Panc1 (cell line): Measurements from ENCODE around the gene ZBTB7A. TPM values are rescaled to one million over a fixed set of nuclear protein-coding genes. Genes with fewer than 3 reads are reported as not detected.

ENCODE experiments used
- ATAC-seq: fragments of 200-7000 bp; cut with Tn5 transposase; 2 replicates; pipeline ENCODE4 v1.9.1; 2020; ENCODE audit warnings: mild to moderate bottlenecking, moderate library complexity
- BruUV-seq: library from RNA; stranded (reverse); fragments of 400-500 nt; replicated peaks from 2 replicates; lab custom pipeline; 2021; lab: Mats Ljungman, UMichigan
- CTCF ChIA-PET: fragments of 300-600 bp; sonication (Branson Sonifier 250); formaldehyde crosslinking; loops from one replicate; lab custom pipeline; 2022; ENCODE audit warnings: antibody characterized with exemption; lab: Charles Lee
- POLR2A ChIA-PET: fragments of 300-600 bp; sonication (Branson Sonifier 250); formaldehyde crosslinking; loops from one replicate; lab custom pipeline; 2022; ENCODE audit warnings: antibody characterized with exemption; lab: Charles Lee
- DNase-seq: peaks from one replicate; pipeline ENCODE4 v3.0.0-alpha.2; 2010; ENCODE audit warnings: low read depth, low spot score
- H3K27ac ChIP-seq: 2 replicates; pipeline ENCODE4 v1.5.1; 2011; ENCODE audit warnings: mild to moderate bottlenecking, low read length, inconsistent platforms
- H3K27me3 ChIP-seq: fragments of 200-500 bp; sonication (Bioruptor generic); 2 replicates; pipeline ENCODE4 v1.6.0; 2014; ENCODE audit warnings: low read length, inconsistent platforms; ENCODE audit not compliant: control insufficient read depth, insufficient read depth
- H3K36me3 ChIP-seq: fragments of 200-500 bp; sonication (Bioruptor generic); 2 replicates; pipeline ENCODE4 v1.5.1; 2014; ENCODE audit warnings: inconsistent platforms, mild to moderate bottlenecking, low read length, moderate library complexity; ENCODE audit not compliant: control insufficient read depth, insufficient read depth
- H3K4me1 ChIP-seq: 2 replicates; pipeline ENCODE4 v1.5.1; 2011; ENCODE audit warnings: inconsistent platforms, mild to moderate bottlenecking, low read length, moderate library complexity; ENCODE audit not compliant: control insufficient read depth, insufficient read depth
- H3K4me3 ChIP-seq, 2 experiments: 2 replicates each; pipeline ENCODE4 v1.5.1; 2011 to 2012; ENCODE audit warnings: low read depth in 2 of 2, low read length in 2 of 2, mild to moderate bottlenecking in 2 of 2, inconsistent platforms in 1 of 2, moderate library complexity in 1 of 2
- H3K9me3 ChIP-seq: fragments of 200-500 bp; sonication (Bioruptor generic); 2 replicates; pipeline ENCODE4 v1.5.1; 2014; ENCODE audit warnings: low read depth, mild to moderate bottlenecking, inconsistent platforms, low read length, moderate library complexity; ENCODE audit not compliant: control insufficient read depth, insufficient read depth
- POLR2AphosphoS5 ChIP-seq: IDR thresholded peaks from 2 replicates; pipeline ENCODE4 v1.6.1; 2012; ENCODE audit warnings: mild to moderate bottlenecking, low read depth, low read length, moderate library complexity
- SIN3A ChIP-seq: IDR thresholded peaks from 2 replicates; pipeline ENCODE4 v1.6.1; 2012; ENCODE audit warnings: low read depth, mild to moderate bottlenecking, low read length, moderate library complexity, borderline replicate concordance; ENCODE audit not compliant: insufficient read depth
- TCF7L2 ChIP-seq: IDR thresholded peaks from 2 replicates; pipeline ENCODE4 v1.6.1; 2011; ENCODE audit warnings: mild to moderate bottlenecking, low read depth, low read length, inconsistent platforms
- in situ Hi-C: cut with HindIII; loops from 2 replicates; pipeline ENCODE4 v1.10.0; 2016; ENCODE audit warnings: low sequenced_read_pairs, low pct_unique_long_range_greater_than_20kb
- intact Hi-C: fragments of 100-400 bp; cut with micrococcal nuclease; formaldehyde crosslinking; loops from one replicate; pipeline ENCODE4 v1.10.0; 2022; ENCODE audit not compliant: unreplicated experiment
- total RNA-seq: library from RNA; stranded (reverse); gene quantifications from one replicate; pipeline ENCODE4 v1.2.1, GENCODE V29; 2021; ENCODE audit not compliant: unreplicated experiment
- TF ChIP-seq, protein P1 (sequence below): fragments of 450-650 bp; IDR thresholded peaks from 2 replicates; pipeline ENCODE4 v1.5.1; 2017; ENCODE audit warnings: mild to moderate bottlenecking
- TF ChIP-seq, protein P2 (sequence below), 2 experiments: IDR thresholded peaks; 2 replicates each; pipeline ENCODE4 v1.6.1; 2011 to 2012; ENCODE audit warnings: low read depth in 2 of 2, control low read depth in 1 of 2, low read length in 1 of 2, mild to moderate bottlenecking in 1 of 2, moderate library complexity in 1 of 2; ENCODE audit not compliant: insufficient read depth in 1 of 2

ZBTB7A gene
- total RNA-seq, 1 experiment from 2014 or later: 48.0 TPM

DNA sequence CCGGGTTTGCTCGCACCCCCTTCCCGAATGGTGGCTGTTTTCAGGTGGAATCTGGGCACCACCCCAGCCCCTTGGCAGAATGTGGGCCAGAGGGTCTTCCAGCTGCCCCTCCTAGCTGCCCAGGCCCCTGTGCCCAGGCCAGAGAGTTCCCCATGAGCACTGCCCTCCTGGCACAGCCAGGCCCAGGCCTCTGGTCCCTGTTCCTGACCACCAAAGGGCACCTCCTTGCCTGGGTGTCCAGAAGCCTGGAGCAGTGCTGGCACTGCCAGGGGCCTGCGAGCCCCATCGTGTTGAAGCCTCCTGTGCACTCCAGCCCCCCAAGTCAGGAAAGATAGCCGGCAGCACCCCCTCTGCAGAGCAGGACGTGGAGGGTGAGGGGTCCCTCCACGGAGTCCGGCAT is 35.7 kb downstream of the ZBTB7A start:
- Histone ChIP-seq H3K36me3 (no peaks in the 10 kb centered on the region), H3K27ac (no peak overlapping the region), H3K4me1 (no peaks in the 10 kb centered on the region), H3K4me3 (no peak overlapping the region), H3K9me3 (no peaks in the 10 kb centered on the region), H3K27me3 (no peaks in the 10 kb centered on the region)
- ATAC-seq: no peak
- CTCF ChIA-PET: no interaction called here
- no peak for DNase-seq
- no peak for TF ChIP-seq TCF7L2
- no peak for TF ChIP-seq SIN3A
- TF ChIP-seq POLR2AphosphoS5: no peak
- TF ChIP-seq, protein P1, sequence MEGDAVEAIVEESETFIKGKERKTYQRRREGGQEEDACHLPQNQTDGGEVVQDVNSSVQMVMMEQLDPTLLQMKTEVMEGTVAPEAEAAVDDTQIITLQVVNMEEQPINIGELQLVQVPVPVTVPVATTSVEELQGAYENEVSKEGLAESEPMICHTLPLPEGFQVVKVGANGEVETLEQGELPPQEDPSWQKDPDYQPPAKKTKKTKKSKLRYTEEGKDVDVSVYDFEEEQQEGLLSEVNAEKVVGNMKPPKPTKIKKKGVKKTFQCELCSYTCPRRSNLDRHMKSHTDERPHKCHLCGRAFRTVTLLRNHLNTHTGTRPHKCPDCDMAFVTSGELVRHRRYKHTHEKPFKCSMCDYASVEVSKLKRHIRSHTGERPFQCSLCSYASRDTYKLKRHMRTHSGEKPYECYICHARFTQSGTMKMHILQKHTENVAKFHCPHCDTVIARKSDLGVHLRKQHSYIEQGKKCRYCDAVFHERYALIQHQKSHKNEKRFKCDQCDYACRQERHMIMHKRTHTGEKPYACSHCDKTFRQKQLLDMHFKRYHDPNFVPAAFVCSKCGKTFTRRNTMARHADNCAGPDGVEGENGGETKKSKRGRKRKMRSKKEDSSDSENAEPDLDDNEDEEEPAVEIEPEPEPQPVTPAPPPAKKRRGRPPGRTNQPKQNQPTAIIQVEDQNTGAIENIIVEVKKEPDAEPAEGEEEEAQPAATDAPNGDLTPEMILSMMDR: no peak
- TF ChIP-seq, protein P2, sequence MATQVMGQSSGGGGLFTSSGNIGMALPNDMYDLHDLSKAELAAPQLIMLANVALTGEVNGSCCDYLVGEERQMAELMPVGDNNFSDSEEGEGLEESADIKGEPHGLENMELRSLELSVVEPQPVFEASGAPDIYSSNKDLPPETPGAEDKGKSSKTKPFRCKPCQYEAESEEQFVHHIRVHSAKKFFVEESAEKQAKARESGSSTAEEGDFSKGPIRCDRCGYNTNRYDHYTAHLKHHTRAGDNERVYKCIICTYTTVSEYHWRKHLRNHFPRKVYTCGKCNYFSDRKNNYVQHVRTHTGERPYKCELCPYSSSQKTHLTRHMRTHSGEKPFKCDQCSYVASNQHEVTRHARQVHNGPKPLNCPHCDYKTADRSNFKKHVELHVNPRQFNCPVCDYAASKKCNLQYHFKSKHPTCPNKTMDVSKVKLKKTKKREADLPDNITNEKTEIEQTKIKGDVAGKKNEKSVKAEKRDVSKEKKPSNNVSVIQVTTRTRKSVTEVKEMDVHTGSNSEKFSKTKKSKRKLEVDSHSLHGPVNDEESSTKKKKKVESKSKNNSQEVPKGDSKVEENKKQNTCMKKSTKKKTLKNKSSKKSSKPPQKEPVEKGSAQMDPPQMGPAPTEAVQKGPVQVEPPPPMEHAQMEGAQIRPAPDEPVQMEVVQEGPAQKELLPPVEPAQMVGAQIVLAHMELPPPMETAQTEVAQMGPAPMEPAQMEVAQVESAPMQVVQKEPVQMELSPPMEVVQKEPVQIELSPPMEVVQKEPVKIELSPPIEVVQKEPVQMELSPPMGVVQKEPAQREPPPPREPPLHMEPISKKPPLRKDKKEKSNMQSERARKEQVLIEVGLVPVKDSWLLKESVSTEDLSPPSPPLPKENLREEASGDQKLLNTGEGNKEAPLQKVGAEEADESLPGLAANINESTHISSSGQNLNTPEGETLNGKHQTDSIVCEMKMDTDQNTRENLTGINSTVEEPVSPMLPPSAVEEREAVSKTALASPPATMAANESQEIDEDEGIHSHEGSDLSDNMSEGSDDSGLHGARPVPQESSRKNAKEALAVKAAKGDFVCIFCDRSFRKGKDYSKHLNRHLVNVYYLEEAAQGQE (IDR thresholded peaks at IDR 0.05; ENCODE audit: insufficient read depth in 1 of 2, low read depth in 2 of 2, low read length in 1 of 2): no peak
- POLR2A ChIA-PET: no interaction called here
- intact Hi-C loops (no loop called here), in situ Hi-C loops (no loop called here)
- no TSS peak for BruUV-seq

DNA sequence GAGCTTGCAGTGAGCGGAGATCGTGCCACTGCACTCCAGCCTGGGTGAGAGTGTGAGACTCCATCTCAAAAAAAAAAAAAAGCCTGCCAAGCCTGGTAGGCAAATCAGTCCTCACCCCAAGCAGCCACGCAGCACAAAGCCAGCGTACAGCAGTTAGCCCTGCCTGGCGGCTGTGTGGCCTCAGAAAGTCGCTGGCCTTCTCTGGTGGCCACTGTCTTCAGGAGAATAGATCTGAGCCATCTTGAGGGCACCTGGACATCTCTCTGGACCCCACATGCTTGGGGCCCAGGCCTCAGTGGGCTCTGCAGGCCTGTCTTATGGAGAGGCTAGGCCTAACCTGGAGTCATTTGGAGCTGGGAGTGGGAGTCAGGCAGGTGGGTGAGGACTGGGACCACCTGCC is 36.1 kb downstream of the ZBTB7A start:
- Histone ChIP-seq H3K36me3 (no peaks in the 10 kb centered on the region), H3K4me1 (no peaks in the 10 kb centered on the region), H3K4me3 (no peak overlapping the region), H3K27me3 (no peaks in the 10 kb centered on the region), H3K9me3 (no peaks in the 10 kb centered on the region), H3K27ac (no peak overlapping the region)
- no peak for ATAC-seq
- in situ Hi-C loops (no loop called here), intact Hi-C loops (no loop called here)
- POLR2A ChIA-PET: no interaction called here
- CTCF ChIA-PET: no interaction called here
- TF ChIP-seq, protein P2 (IDR thresholded peaks at IDR 0.05; ENCODE audit: insufficient read depth in 1 of 2, low read depth in 2 of 2, low read length in 1 of 2): no peak
- TF ChIP-seq, protein P1: no peak
- BruUV-seq: no TSS peak
- DNase-seq: no peak
